Lower lobe of right lung (tissue), 2 donors: ENCODE data around the gene GZMA. TPM values are rescaled to one million over a fixed set of nuclear protein-coding genes. Genes with fewer than 3 reads are reported as not detected.

Experiments used
- ATAC-seq, 2 donors: fragments of 200-7000 bp; cut with Tn5 transposase; one replicate each; pipeline ENCODE4 v1.9.1; 2020 to 2022; ENCODE audit warnings: mild to moderate bottlenecking in 2 of 2, moderate library complexity in 2 of 2
- DNase-seq: peaks from one replicate; pipeline ENCODE4 v3.0.0-alpha.2; 2020
- H3K27ac ChIP-seq: fragments of 200-600 bp; one replicate; pipeline ENCODE4 v1.8.0; 2022
- H3K27me3 ChIP-seq: fragments of 200-600 bp; one replicate; pipeline ENCODE4 v1.8.0; 2022; ENCODE audit warnings: low read depth
- H3K36me3 ChIP-seq: fragments of 200-600 bp; one replicate; pipeline ENCODE4 v1.8.0; 2022; ENCODE audit warnings: mild to moderate bottlenecking
- H3K4me1 ChIP-seq: fragments of 200-600 bp; one replicate; pipeline ENCODE4 v1.8.0; 2022
- H3K4me3 ChIP-seq: fragments of 200-600 bp; one replicate; pipeline ENCODE4 v1.8.0; 2022; ENCODE audit warnings: mild to moderate bottlenecking
- H3K9me3 ChIP-seq: fragments of 200-600 bp; one replicate; pipeline ENCODE4 v1.8.0; 2022
- CTCF ChIP-seq: fragments of 200-600 bp; IDR thresholded peaks from one replicate; pipeline ENCODE4 v1.8.0; 2022; ENCODE audit warnings: antibody characterized with exemption, mild to moderate bottlenecking
- intact Hi-C: fragments of 100-400 bp; cut with DNase I; formaldehyde crosslinking; loops from one replicate; pipeline ENCODE4 v1.11.0; 2022
- total RNA-seq: library from RNA; stranded (reverse); fragmentation: NEBNext Ultra II Directional; extraction: Animal tissue kit (Norgen Biotek cat#: 25700); gene quantifications from one replicate; pipeline ENCODE4 v1.2.1, GENCODE V29; 2021
- donor health status: DM: no; HTN: yes; CAD: no; lungs with severe emphysema.

GZMA gene
- total RNA-seq, 1 donor from 2014 or later: 9.6 TPM

- Histone ChIP-seq H3K9me3 (no peaks in the 10 kb centered on the region), H3K27me3 (no peaks in the 10 kb centered on the region), H3K36me3 (no peaks in the 10 kb centered on the region), H3K27ac (no peak overlapping the region), H3K4me3 (no peak overlapping the region), H3K4me1 (no peaks in the 10 kb centered on the region)
- no peak for TF ChIP-seq CTCF
- ATAC-seq (no peak), DNase-seq (no peak)
- intact Hi-C loops: no loop called here
Measured at GRCh38 chr5:55151923-55152842, 49.7 kb downstream of the GZMA start.

GRCh38 chr5:55154873-55155272, 52.4 kb downstream of the GZMA start:
- no peaks in the 10 kb centered on the region for H3K27me3 ChIP-seq
- no peak overlapping the region for H3K4me3 ChIP-seq
- no peak for ATAC-seq
- intact Hi-C loops: no loop called here
- no peaks in the 10 kb centered on the region for H3K36me3 ChIP-seq
- no peak for TF ChIP-seq CTCF
- DNase-seq: no peak
- no peaks in the 10 kb centered on the region for H3K4me1 ChIP-seq
- H3K27ac ChIP-seq: no peak overlapping the region
- no peaks in the 10 kb centered on the region for H3K9me3 ChIP-seq

Other genes starting within 250 kb of the GZMA start
- 0.68 TPM for gene ESM1, start 117.1 kb upstream of the GZMA start, total RNA-seq
- 1.8 TPM for gene GZMK, start 78.4 kb upstream of the GZMA start, total RNA-seq
- gene GPX8, start 57.5 kb downstream of the GZMA start, total RNA-seq: 10.8 TPM
- gene CDC20B, start 70.5 kb downstream of the GZMA start, total RNA-seq: 0.24 TPM
- 0.56 TPM for gene MCIDAS, start 124.7 kb downstream of the GZMA start, total RNA-seq
- 2.2 TPM for gene CCNO, start 131.0 kb downstream of the GZMA start, total RNA-seq
- 22.2 TPM for gene DHX29, start 205.0 kb downstream of the GZMA start, total RNA-seq
- gene MTREX, start 205.3 kb downstream of the GZMA start, total RNA-seq: 57.0 TPM